ENCODE measurements around the gene ID3.
"Not testable (repeated sequence)": the region's sequence is repeated elsewhere in the genome, so short reads cannot be mapped to it uniquely, and the experiment has no call there.

ID3 gene

DNA sequence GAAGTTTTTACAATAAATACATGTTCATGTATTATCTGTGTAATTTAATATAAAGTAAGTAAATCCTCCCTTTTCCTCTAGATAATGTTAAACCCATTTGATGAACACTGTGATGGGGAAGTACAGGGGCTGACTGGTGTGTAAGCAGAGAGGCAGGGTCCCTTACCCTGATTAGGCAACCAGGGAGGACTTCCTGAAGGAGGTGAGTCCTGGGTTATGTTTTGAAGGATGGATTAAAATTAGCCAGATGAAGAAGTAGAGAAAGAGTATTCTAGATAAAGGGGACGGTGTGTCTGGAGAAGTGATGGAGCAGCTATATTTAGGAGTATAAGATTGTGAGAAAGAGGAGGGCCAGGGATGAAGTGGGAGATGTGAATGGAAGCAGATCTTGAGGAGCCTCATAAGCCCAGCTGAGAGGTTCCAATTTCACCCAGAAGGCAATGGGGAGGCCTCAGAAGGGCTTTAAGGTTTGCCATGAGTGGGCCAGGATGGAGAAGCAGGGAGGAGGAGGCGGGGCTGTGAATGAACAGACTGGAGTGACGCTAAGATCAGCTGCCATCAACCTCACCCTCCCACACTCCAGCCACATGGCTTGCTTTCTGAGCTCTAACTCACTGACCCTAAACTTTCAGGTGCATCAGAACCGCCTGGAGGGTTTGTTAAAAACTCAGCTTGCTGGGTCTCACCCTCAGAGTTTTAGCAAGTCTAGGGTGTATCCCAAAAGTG is 30.9 kb upstream of the ID3 start:
- in situ Hi-C loops (cut with MboI; ENCODE audit: low pct_unique_long_range_greater_than_20kb, low sequenced_read_pairs) = no loop called here
- DNase-seq = no peak

- in situ Hi-C loops (cut with MboI; ENCODE audit: low pct_unique_long_range_greater_than_20kb, low sequenced_read_pairs) = no loop called here
These were observed 30.3 kb upstream of the ID3 start for GRCh38 chr1:23589585-23589986.

DNA sequence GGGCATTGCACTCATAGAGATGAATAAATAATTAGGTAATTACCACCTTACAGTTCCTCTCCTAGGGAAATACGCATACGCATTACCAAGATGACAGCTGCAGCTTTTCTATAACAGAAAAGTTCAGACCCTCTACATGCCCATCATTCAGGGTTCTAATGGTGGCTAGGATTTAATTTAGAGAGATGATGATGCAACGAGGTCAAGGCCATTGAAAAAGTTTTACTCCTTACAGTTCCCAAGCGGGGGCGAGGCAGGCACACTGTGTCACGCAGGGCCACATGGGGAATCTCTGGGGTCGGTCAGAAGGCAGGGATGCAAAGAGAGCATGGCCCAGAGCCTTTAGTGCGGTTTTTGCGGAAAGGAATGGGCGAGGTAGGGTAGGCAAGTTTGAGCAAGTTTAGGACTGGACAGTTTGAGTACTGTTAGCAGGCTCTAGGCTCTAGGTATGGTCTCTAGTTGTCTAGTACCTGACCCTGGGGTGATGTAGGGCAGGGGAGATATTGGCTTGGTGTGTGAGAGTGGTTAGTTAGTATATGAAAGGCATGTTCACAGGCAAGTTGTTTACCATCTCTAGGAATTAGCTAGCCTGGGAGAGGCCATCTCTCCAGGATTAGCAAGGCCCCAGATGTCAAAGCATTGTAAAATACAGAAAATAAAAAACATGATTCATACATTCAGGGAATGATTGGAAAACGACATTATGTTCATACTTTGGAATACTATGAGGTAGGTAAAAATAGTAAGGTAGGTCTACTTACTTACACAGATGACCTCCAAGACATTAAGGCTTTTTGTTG is 29.6 kb upstream of the ID3 start:
- DNase-seq = no peak
- in situ Hi-C loops (cut with MboI; ENCODE audit: low pct_unique_long_range_greater_than_20kb, low sequenced_read_pairs) = no loop called here

More at GRCh38 chr1:23589585-23589986, 30.3 kb upstream of the ID3 start:
- no peak for DNase-seq

- in situ Hi-C loops (cut with MboI; ENCODE audit: low pct_unique_long_range_greater_than_20kb, low sequenced_read_pairs) = no loop called here
- DNase-seq = no peak
These were observed 26.2 kb upstream of the ID3 start for GRCh38 chr1:23585321-23586022.

GRCh38 chr1:23583727-23584126 is 24.4 kb upstream of the ID3 start:
- in situ Hi-C loops (cut with MboI; ENCODE audit: low pct_unique_long_range_greater_than_20kb, low sequenced_read_pairs); DNase-seq: not testable (repeated sequence)

DNA sequence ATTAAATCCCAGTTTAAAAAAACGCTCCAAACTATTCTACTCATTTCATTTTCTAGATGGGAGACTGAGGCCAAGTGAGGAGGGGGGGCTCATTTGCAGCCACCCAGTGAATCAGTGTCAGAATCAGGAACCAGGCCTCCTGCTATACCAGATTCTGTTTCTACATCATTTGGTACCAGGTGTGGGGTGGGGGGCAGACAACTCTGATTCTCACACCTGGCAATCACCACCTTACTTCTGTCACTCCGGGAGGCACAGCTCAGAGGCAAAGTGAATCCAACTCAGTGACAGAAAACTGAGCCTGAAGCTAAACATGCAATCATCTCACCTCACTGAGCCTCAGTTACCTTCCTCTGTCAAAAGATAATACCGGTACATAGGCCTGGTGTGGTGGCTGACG is 23.5 kb upstream of the ID3 start:
- in situ Hi-C loops (cut with MboI; ENCODE audit: low pct_unique_long_range_greater_than_20kb, low sequenced_read_pairs) = no loop called here
- DNase-seq = no peak

DNA sequence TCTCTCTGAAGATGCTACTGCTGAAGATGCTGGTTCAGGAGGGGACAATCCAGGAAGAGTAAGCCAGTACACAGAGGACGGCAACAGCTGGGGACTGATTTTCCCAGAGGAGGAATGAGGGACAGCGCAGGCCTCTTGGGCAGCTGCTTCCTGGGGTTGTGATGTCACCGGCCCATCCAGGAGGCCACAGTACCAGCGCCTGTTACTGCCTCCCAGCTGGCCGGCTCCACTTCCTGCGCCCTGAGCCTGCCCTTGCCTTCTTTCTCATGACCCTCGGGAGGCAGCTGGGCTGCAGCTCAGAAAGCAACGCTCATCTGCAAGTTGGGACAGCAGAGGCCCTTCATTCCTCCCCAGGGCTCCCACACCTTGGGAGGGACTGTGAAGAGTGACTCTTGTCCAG is 21.9 kb upstream of the ID3 start:
- DNase-seq = no peak
- in situ Hi-C loops (cut with MboI; ENCODE audit: low pct_unique_long_range_greater_than_20kb, low sequenced_read_pairs) = no loop called here

GRCh38 chr1:23578997-23579363 is 19.7 kb upstream of the ID3 start:
- in situ Hi-C loops (cut with MboI; ENCODE audit: low pct_unique_long_range_greater_than_20kb, low sequenced_read_pairs) = no loop called here
- DNase-seq = no peak

GRCh38 chr1:23578311-23578996 is 19.2 kb upstream of the ID3 start:
- in situ Hi-C loops (cut with MboI; ENCODE audit: low pct_unique_long_range_greater_than_20kb, low sequenced_read_pairs) = no loop called here
- no peak for DNase-seq

- no peak for DNase-seq
- in situ Hi-C loops (cut with MboI; ENCODE audit: low pct_unique_long_range_greater_than_20kb, low sequenced_read_pairs) = no loop called here
These were observed 18.0 kb upstream of the ID3 start for GRCh38 chr1:23577056-23578004.

DNA sequence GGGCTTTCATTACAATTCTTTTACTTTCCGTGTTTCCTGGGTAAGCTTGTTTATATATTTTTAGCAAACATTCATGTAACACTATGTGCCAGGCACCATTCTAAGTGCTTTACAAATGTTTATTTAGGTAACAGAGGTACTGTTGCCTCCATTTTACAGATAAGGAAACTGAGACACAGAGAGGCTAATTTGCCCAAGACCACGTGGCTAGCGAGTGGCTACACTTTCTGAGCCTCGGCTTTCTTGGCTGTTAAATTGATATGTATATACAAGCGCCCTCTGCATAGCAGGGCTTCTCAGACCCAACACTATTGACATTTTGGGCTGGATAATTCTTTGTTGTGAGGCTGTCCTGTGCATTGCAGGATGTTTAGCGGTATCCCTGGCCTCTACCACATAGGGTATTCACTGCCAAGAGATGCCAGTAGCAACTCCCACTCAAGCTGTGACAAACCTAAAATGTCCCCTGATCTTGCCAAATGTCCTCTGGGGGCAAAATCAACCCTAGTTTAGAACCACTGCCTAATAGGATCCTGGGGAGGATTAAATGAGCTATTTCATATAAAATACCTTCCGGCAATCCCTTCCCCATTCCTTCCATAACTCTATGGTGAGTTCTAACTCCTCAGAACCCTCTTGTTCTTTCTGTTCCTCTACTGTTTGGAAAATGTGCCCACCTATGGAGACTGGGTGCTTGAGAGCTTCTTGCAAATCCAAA is 17.2 kb upstream of the ID3 start:
- in situ Hi-C loops (cut with MboI; ENCODE audit: low pct_unique_long_range_greater_than_20kb, low sequenced_read_pairs) = no loop called here
- no peak for DNase-seq

DNA sequence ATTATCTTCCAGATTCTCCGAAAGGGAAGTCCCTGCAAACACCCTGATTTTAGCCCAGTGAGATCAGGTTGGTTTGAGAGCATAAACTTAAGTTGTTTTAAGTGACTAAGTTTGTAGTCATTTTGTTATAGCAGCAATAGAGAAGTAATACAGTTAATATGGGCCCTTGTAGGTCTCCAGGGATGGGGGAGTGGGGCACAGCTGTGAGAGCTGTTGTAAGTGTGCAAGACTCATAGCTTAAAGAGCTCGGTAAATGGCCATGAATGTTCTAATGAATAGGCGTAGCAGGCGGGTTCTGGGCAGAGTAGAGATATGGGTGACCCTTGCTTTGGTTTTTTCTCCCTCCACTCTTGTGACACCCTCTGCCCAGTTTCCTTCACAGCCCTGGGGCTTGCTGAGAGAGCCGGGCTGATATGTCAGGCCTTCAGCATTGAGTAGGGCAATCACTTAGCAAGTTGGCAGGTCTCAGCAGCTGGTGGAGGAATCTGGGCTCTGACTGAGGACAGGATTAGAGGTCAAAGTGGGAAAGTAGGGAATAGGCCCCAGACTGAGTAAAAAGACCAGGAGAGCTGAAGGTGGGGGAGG is 16.0 kb upstream of the ID3 start:
- in situ Hi-C loops (cut with MboI; ENCODE audit: low pct_unique_long_range_greater_than_20kb, low sequenced_read_pairs) = no loop called here
- no peak for DNase-seq

DNA sequence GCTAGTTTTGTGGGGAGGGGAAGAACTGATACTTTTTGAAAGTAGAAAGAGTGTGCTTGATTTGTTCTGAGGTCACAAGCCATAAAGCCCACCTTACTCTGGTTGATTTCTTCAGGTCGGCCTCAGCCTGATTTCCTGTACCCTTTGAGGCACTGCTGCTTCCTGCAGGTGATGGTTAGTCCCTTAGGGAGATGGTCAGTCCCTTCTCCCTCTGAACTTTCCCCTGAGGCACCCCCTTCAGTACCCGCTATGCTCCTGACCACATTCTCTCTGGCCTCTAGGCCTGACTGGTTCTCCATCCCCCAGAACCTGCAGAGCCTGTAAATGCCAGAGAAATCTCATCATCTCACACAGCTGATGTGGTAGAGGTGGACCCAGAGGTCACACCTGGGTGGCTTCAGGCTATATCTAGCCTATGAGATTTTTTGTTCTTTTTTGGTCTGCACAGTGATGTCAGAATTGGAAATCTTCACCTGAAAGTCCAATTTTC is 15.0 kb upstream of the ID3 start:
- in situ Hi-C loops (cut with MboI; ENCODE audit: low pct_unique_long_range_greater_than_20kb, low sequenced_read_pairs) = no loop called here
- no peak for DNase-seq

DNA sequence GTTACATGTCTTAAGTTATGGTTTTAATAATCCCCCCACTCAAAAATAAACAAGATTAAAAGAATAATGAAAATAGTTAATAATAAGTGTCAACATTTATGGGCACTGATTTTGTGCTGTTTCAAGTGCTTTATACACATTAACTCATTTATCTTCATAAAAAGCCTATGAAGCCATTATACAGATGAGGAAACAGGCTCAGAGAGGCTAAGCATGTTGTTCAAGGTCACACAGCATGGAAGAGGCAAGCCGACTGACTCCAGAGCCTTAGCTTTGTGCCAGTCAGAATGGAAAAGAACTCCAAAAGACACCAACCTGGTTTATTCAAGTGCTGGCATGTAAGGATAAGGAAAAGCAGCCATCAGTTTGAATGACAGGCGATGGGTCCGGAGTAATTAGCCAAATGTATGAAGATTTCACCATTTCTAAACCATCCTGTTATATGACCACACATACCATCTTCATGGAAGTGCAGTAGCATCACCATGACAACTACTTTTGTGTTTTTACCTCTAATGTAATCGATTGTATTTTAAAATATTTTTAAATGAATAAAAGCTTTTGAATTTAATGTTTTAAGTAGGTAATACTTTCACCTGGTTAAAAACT is 14.4 kb upstream of the ID3 start:
- in situ Hi-C loops (cut with MboI; ENCODE audit: low pct_unique_long_range_greater_than_20kb, low sequenced_read_pairs) = no loop called here
- no peak for DNase-seq

DNA sequence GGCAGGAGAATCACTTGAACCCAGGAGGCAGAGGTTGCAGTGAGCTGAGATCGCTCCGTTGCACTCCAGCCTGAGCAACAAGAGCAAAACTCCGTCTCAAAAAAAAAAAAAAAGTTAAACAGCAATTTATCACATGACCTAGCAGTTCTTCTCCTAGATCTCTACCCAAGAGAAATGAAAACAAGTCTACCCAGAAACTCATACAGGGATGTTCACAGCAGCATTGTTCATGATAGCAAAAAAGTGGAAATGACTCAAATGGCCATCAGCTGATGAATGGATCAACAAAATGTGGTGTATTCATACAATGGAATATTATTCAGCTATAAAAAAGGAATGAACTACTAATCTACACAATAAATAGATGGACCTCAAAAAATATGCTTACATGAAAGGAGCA is 12.2 kb upstream of the ID3 start:
- DNase-seq = no peak
- in situ Hi-C loops (cut with MboI; ENCODE audit: low pct_unique_long_range_greater_than_20kb, low sequenced_read_pairs) = no loop called here

- DNase-seq = no peak
- in situ Hi-C loops (cut with MboI; ENCODE audit: low pct_unique_long_range_greater_than_20kb, low sequenced_read_pairs) = no loop called here
These were observed 10.8 kb upstream of the ID3 start for GRCh38 chr1:23570001-23570691.

Measured in KBM-7 (cell line).